GM12864 (cell line): ENCODE measurements around the gene MYO18A.

Experiments
- DNase-seq: peaks from one replicate; pipeline ENCODE4 v3.0.0-alpha.2; 2011; ENCODE audit warnings: low read depth
- H3K4me3 ChIP-seq: 2 replicates; pipeline ENCODE4 v1.5.1; 2011; ENCODE audit warnings: mild to moderate bottlenecking, low read depth, low read length, control low read depth
- CTCF ChIP-seq: IDR thresholded peaks from 2 replicates; pipeline ENCODE4 v1.5.1; 2011; ENCODE audit warnings: low read depth, mild to moderate bottlenecking, moderate library complexity, low read length, control low read depth, inconsistent platforms; ENCODE audit errors: missing control alignments

MYO18A gene

DNA sequence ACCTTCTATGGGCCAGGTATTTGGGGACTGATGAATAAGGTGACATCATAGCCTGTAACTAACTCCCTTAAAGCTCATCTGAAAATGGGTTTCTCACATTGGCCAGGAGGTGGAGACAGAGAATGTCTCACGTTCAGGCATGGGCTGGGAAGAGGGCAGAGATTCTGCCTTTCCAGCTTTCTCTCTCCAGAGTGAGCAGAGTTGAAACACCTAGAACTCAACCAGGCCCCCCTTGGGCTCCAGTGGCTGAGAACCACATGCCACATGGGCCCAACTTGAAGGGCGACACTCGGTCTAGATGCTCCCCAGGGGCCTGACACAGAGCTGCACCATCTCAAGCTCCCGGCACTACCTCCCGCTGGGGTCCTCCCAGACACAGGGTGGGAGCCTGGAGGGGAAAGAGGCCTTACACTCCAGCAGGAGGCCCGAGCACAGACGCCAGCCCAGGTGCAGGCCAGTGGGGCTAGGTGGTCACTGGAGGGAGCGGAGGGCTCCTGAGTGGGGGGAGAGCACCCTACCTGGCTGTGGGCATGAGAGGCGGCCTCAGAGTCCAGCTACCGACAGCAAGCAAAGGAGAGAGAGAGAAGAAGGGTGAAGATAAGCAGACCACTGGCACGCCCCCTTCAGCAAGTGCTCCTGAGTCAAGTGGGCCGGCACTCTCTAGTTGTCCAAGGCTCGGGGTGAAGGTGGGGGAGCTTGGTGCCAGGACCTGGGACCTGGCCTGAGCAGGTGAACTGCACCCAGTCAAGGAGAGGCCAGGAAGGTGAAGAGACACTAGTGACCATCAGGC, 55.9 kb downstream of the MYO18A start:
- no peak overlapping the region for H3K4me3 ChIP-seq
- TF ChIP-seq CTCF, result peak; percentile 69

GRCh38 chr17:29123111-29123510, 57.1 kb downstream of the MYO18A start:
- H3K4me3 ChIP-seq, result no peak overlapping the region
- TF ChIP-seq CTCF, result no peak
- DNase-seq, result no peak

More for the DNA sequence above, 55.9 kb downstream of the MYO18A start:
- no peak for DNase-seq

DNA sequence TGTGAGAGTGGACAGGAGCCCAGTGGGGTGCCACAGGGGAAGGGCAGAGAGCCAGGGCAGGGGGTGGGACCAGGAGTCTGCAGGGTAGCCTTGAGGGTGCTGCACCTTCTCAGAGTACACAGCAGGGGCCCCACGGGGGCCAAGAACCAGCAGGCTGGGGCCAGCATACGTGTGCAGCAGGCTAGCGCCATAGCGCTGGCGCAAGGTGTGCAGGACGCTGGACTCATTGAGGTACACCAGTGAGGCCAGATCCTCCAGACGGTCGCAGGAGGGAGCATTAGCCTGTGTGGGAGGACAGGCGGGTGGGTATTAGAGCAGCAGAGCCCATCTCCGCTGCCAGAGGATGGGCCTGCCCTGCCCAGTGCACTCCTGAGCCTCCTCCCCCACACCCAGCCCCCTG, 58.8 kb downstream of the MYO18A start:
- no peak overlapping the region for H3K4me3 ChIP-seq
- no peak for DNase-seq
- no peak for TF ChIP-seq CTCF

DNA sequence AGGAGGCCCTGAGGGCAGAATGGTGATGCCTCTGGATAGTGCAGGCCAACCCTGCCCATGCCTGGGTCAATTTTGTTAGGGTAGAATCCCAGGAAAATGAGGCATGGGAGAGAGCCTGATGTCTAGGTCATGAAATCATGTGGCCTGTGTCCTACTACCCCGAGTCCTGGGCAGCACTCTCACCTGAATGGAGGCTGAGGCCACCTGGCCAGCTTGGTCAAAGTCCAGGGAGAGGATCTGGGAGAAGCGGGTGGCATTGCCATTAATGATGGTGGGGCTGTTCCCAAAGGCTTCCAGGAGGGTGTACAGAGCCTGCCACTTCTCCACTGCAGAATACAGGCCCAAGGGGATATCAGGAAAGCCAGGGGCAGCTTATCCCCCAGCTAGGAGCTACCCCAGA, 59.8 kb downstream of the MYO18A start:
- no peak for DNase-seq
- no peak for TF ChIP-seq CTCF
- no peak overlapping the region for H3K4me3 ChIP-seq

DNA sequence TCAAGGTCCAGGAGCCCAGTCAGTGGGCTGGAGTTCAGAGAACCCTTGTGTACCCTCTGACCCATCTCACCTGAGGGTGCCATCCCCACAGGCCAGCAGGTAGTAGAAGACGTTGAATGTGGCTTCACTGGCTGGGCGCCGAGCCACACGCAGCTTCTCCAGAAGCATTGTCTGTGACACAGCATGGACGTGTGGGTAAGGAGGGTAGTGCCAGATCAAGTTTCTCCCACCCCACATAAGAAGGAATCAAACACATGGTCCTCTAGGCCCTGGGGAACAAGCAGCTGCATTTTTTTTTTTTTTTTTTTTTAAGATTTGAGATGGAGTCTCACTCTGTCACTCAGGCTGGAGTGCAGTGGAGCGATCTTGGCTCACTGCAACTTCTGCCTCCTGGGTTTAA, 60.9 kb downstream of the MYO18A start:
- H3K4me3 ChIP-seq, result no peak overlapping the region
- TF ChIP-seq CTCF, result no peak
- DNase-seq, result no peak

GRCh38 chr17:29116804-29117753, 63.1 kb downstream of the MYO18A start:
- no peak overlapping the region for H3K4me3 ChIP-seq
- DNase-seq, result no peak
- TF ChIP-seq CTCF, result peak; percentile 94
